GM23248 (cell line): ENCODE measurements around the gene KIZ.

Experiments used
- EZH2 ChIP-seq: fragments of 200-600 bp; sonication (generic); IDR thresholded peaks from 2 replicates; pipeline ENCODE4 v1.6.1; 2018; ENCODE audit warnings: antibody characterized with exemption, mild to moderate bottlenecking; ENCODE audit not compliant: insufficient read depth, poor library complexity, severe bottlenecking
- EZH2phosphoT487 ChIP-seq: fragments of 200-600 bp; sonication (generic); IDR thresholded peaks from 2 replicates; pipeline ENCODE4 v1.6.1; 2018; ENCODE audit warnings: antibody characterized with exemption, moderate library complexity, mild to moderate bottlenecking, low read depth; ENCODE audit not compliant: insufficient read depth

- TF ChIP-seq EZH2phosphoT487 (no peak), EZH2 (no peak)
These were observed 57.1 kb downstream of the KIZ start for GRCh38 chr20:21182832-21183563.
